GM12801 (cell line): ENCODE data around the gene B4GALT1.

Source experiments
- TF ChIP-seq, protein P1 (sequence below): IDR thresholded peaks from one replicate; pipeline ENCODE4 v1.5.1; 2011; ENCODE audit warnings: control low read depth; ENCODE audit not compliant: insufficient read length; ENCODE audit errors: extremely low read depth

The B4GALT1 gene

DNA sequence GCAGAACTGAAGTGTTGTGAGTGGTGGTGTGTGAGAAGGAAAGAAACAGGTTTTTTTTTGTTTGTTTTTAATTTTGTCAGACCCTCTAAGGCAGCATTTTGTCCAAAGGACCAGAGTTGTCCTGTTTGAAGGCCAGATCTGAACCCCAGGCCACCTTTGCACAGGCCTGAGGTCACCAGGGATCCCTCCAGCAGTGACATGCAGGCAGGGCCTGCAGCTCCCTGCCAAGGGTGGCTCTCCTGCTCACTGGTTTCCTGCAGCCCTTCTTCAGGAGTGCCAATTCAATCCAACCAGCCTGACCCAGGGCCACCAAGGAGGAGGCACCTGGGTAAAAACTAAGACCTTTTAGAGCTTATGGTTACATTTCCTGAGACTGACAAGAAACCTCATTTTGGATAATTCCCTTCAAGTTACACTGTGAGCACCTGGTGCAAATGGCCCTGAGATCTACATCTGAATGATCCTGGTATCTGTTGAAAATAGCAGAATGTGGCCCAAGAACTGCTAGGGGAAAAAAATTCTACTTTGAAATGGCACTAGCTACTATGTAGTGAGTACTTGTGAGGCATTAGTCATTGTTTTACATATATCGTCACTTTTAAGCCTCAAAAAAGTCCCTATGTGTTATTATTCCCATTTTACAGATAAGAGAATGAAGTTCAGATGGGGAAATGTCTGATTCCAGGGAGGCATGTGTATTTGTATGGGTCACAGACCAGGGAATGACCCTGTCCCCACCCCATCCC lies 57.1 kb downstream of the B4GALT1 start:
- TF ChIP-seq, protein P1, sequence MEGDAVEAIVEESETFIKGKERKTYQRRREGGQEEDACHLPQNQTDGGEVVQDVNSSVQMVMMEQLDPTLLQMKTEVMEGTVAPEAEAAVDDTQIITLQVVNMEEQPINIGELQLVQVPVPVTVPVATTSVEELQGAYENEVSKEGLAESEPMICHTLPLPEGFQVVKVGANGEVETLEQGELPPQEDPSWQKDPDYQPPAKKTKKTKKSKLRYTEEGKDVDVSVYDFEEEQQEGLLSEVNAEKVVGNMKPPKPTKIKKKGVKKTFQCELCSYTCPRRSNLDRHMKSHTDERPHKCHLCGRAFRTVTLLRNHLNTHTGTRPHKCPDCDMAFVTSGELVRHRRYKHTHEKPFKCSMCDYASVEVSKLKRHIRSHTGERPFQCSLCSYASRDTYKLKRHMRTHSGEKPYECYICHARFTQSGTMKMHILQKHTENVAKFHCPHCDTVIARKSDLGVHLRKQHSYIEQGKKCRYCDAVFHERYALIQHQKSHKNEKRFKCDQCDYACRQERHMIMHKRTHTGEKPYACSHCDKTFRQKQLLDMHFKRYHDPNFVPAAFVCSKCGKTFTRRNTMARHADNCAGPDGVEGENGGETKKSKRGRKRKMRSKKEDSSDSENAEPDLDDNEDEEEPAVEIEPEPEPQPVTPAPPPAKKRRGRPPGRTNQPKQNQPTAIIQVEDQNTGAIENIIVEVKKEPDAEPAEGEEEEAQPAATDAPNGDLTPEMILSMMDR: no peak

DNA sequence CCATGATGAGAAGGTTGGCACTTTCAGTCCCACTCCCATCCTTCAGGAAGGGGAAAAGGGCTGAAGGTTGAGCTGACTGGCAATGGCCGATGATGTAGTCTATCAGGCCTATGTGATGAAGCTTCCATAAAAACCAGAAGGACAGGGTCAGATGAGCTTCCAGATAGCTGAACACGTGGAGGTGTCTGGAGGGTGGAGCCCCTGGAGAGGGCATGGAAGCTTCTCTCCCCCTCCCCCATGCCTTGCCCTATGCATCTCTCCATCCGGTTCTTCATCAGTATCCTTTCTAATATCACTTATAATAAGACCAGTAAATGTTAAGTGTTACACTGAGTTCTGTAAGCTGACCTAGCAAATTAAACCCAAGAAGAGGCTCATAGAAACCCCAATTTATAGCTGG lies 58.0 kb downstream of the B4GALT1 start:
- TF ChIP-seq, protein P1: no peak

DNA sequence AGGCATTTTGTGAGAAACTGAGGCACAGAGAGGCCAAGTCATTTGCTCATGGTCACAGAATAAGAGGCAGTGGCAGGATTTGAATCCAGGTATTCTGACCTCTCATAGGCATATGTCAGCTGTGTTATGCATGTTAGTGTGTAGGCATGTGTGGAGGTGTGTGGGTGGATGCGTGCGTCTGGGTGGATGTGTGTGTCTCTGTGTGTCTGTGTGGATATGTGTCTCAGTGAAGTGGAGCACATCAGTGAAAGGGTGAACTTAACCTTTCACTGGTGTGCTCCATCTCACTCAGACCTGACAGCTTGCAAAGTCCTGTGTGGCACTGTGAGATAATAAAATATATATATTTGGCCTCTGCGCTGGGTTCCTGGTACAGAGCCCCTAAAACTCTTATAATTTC lies 58.7 kb downstream of the B4GALT1 start:
- TF ChIP-seq, protein P1: no peak

DNA sequence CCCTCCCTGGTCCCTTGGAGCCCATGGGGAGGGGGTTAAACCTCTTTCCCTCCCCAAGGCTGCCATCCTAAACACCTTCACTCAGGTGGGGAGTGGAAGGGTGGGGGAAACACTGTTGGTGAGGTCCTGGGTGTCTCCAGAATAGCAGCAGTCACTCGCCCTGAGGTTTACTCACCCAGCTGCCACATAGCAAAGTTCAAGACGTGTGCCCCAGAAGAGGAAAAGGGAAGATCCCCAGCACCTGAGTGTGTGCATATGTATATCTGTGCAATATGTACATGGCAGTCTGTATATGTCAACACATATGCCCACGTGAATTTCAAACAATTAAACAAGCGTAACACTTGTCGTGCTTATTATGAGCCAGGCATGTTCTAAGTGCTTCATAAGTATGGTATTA lies 59.4 kb downstream of the B4GALT1 start:
- TF ChIP-seq, protein P1: no peak

DNA sequence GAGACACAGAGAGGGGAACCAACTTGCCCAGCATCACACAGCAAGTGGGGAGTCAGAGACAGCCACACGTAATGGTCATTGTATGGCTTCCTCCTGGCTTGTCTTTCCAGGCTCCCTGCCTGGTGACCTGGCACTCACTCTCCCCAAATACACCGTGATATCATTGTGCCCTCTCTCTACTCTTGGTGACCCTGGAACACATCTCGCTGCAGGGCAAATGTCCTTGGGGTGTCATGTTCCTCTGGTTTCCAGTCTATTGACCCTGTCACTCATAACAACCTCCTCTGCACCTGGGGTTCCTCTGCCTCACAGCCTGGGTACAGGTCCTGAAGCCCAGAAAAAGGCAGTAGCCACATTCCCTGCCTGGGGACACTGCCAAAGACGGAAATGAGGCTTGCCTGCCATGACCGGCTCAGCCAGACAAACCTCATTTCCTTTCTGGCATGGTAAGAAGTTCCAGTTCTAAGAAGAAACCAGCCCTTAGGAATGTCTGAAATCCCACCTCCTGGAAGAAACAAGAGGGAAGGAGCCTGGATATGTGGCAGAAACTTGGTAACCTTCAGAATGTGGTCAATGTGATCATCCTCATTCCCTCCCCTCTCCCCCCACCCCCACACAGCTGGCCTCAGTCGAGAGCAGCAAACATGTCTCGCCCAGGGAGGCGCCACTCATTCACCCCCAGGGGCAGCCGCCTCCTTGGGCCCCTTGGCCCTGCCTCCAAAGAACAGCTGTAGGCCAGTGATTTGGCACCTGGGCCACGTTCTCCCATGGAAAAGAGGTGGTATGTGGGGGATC lies 60.1 kb downstream of the B4GALT1 start:
- TF ChIP-seq, protein P1: no peak

DNA sequence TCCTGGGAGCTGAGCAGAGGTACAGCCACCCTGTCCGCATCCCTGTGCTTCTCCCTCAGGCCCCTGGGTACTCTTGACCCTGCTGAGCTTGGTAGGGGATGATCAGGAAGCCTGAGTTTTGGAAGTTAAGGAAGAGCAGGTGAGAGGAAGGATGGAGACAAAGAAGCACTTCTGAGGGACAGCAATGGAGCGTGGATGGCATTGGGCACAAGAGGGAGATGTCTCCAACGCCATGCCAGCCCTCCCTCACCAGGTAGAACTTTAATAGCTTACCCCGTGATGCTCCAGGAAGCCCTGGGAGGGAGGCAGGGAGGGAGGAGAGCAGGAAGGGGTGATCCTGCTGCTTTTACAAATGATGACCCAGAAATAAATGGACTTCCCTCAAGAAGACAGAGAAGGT lies 60.8 kb downstream of the B4GALT1 start:
- TF ChIP-seq, protein P1: no peak

DNA sequence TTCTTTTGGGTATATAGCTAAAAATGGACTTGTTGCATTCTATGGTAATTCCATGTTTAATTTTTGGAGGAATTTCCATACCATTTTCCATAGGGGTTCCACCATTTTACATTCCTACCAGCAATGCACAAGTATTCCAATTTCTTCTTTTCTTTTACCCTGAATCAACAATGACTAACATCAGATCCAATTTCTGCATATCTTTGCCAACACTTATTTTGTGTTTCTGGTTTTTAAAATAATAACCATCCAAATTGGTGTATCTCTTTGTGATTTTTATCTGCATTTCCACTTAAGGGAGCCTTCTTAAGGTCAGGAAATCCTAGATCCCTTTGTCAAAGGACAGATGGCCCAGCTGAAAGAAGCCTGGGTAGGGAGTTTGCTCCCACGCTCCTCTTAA lies 61.2 kb downstream of the B4GALT1 start:
- TF ChIP-seq, protein P1: no peak
